Measurements from ENCODE around the gene HNRNPC.

GRCh38 chr14:21262410-21262809 lies 6.8 kb downstream of the HNRNPC start:
- TF ChIP-seq, protein P1, sequence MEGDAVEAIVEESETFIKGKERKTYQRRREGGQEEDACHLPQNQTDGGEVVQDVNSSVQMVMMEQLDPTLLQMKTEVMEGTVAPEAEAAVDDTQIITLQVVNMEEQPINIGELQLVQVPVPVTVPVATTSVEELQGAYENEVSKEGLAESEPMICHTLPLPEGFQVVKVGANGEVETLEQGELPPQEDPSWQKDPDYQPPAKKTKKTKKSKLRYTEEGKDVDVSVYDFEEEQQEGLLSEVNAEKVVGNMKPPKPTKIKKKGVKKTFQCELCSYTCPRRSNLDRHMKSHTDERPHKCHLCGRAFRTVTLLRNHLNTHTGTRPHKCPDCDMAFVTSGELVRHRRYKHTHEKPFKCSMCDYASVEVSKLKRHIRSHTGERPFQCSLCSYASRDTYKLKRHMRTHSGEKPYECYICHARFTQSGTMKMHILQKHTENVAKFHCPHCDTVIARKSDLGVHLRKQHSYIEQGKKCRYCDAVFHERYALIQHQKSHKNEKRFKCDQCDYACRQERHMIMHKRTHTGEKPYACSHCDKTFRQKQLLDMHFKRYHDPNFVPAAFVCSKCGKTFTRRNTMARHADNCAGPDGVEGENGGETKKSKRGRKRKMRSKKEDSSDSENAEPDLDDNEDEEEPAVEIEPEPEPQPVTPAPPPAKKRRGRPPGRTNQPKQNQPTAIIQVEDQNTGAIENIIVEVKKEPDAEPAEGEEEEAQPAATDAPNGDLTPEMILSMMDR (IDR thresholded peaks at IDR 0.05; ENCODE audit: low read depth, low read length): no peak
- TF ChIP-seq POLR2A (IDR thresholded peaks at IDR 0.05; ENCODE audit: extremely low read depth, insufficient read length): no peak
